Activated CD4-positive, alpha-beta T cell treated with anti-CD3 and anti-CD28 coated beads, Interleukin-10, Interleukin-2, amounts not matched to agents 100 ng/mL and 50 ng/mL, durations not matched to agents 16 hours and 8 hours (primary cell): ENCODE results near the gene SLX9.
"Not testable (repeated sequence)": the region's sequence is repeated elsewhere in the genome, so short reads cannot be mapped to it uniquely, and the experiment has no call there.

Source experiments
- DNase-seq: peaks from one replicate; pipeline ENCODE4 v3.0.0-alpha.2; 2020

The SLX9 gene

DNA sequence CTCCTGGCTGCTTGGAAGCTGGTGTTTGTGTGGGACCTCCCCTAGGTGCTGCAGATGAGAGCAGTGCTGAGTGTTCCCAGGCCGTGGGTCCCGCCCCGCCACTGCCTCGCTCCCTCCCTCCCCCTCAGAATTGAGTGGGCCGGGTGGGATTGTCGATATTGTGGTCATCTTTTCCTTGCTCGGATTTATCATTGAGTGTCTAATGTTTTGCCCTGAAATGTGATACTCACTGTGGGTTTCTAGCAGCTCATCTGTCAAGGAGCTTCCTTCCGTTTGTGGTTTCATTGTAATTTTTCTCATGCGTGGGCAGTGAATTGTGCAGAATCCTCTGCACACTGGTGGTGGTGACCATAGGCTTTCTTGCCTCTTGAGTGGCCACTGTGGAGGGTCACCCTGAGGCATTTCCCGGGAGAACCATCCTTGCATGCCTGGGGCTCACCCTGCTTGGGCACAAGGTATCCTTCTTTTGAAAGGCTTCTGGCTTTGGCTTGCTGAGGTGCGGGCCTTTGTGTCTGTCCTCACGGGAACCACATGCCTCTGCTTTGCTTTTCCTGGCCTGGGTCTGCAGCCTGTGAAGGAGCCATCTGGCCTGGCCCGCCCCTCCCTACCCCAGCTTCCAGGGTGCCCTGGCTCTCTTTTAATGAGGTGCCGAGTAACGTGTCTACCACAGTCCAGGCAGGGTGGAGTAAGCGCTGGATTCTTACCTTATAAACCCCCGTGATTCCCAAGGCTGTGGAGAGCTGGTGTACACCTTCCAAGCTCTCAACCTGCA lies 25.6 kb downstream of the SLX9 start:
- DNase-seq, result peak; percentile 50

GRCh38 chr21:44966135-44967081 lies 26.6 kb downstream of the SLX9 start:
- DNase-seq, result no peak

DNA sequence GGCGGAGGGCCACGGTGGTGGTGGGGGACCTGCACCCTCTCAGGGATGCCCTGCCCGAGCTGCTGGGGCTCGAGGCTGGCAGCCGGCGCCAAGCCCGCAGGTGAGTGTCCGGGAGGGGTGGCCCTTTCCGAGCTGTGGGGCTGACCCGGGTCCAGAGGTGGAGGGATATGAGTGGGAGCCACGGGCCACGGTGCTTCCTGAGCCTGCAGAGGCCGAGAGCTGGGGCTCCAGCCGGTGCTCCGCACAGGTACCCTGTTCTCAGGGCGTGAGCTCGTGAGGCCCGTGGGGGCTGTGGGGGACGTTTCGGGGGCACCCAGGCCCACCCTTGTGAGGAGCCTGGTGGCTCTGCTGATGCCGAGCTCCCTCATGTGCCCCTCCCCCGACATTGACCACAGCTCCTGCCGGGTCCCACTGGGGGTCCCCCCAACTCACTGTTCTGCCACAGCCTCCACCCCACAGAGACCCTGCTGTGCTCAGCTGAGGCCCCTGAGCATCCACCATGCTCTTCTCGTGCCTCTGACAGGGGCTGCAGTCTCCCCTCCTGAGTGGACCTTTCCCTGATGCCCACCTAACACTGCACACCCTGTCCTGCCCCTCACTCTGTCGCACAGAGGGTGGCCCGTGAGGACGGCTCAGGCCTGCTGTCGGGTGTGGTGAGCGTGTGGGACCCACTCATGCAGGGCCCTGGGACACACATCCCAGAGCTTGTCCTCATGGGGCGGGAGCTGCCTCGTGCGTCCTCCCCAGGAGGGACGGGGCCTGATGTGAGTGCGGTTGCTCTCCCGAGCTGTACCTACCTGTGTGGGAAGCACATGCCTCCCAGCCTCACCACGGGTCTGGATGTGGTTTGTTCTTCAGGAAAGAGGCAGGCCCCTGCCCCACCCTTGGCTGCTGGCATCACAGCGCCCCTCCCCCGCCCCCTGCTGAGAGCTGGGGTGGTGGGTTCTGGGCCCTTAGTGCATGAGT lies 27.5 kb downstream of the SLX9 start:
- DNase-seq, result no peak

- no peak for DNase-seq
Observed at GRCh38 chr21:44969066-44969670, 29.3 kb downstream of the SLX9 start.

DNA sequence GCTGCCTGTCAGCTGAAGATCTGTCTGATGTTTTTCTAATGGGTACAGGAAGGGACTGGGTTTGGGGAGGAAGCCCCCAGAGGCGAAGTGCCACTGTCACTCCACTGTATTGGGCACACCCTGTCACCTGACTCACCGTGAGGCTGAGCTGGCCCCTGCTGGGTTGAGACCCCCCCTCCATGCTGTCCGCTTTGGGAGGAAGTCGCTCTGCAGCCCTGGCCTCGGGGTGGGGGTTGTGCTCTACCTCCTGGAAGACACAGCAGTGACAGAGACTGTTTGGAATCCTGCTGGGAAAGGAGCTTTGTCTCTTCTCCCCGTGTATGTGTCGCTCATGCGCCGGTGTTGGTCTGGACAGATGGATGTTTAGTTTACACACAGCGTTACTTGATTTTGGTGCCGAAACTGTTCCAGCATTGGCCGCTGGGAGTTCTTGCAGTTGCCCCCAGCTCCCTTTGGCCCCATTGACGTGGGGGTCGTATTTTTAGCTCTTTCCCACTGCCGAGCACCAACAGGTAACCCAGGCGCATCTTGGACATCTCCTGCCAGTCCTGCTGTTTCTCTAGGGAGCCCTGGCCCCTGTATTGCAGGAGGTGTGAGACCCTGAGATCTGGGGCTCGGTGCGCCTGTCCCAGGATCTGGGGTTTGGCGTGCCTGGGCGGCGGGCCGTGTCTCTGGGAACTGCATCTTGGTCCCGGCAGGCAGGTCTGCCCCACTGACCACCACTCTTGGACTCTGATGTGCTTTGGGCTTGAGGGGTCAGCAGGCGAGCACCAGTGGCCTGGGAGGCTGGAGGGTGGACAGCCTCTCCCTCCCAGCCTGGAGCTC lies 30.3 kb downstream of the SLX9 start:
- no peak for DNase-seq

GRCh38 chr21:44970766-44971671 lies 31.2 kb downstream of the SLX9 start:
- no peak for DNase-seq

GRCh38 chr21:44971672-44971995 lies 31.8 kb downstream of the SLX9 start:
- no peak for DNase-seq

- DNase-seq, result no peak
Observed at GRCh38 chr21:44972301-44972814, 32.5 kb downstream of the SLX9 start.

DNA sequence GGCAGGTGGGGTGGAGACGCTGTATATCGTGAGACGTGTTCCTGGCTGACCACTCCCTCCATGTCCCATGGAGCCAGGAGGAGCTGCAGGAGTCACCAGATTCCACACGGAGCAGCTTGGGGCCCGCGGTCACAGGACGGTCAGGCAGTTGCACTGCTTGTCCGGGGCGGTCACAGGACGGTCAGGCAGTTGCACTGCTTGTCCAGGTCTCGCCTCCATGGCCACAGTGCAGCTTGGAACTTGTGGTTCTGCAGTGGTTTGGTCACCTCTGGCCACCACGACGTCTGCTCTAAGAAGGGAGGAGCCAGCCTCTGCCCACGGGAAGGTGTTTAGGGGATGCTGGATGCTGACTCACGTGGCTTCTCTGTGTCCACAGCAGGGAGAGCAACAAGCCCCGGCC lies 33.0 kb downstream of the SLX9 start:
- no peak for DNase-seq

GRCh38 chr21:44973598-44973997 lies 33.8 kb downstream of the SLX9 start:
- no peak for DNase-seq

- no peak for DNase-seq
Observed at GRCh38 chr21:44974676-44975075, 34.8 kb downstream of the SLX9 start.

- DNase-seq, result no peak
Observed at GRCh38 chr21:44975720-44976555, 36.1 kb downstream of the SLX9 start.

- DNase-seq, result not testable (repeated sequence)
Observed at GRCh38 chr21:44976556-44977393, 36.9 kb downstream of the SLX9 start.

DNA sequence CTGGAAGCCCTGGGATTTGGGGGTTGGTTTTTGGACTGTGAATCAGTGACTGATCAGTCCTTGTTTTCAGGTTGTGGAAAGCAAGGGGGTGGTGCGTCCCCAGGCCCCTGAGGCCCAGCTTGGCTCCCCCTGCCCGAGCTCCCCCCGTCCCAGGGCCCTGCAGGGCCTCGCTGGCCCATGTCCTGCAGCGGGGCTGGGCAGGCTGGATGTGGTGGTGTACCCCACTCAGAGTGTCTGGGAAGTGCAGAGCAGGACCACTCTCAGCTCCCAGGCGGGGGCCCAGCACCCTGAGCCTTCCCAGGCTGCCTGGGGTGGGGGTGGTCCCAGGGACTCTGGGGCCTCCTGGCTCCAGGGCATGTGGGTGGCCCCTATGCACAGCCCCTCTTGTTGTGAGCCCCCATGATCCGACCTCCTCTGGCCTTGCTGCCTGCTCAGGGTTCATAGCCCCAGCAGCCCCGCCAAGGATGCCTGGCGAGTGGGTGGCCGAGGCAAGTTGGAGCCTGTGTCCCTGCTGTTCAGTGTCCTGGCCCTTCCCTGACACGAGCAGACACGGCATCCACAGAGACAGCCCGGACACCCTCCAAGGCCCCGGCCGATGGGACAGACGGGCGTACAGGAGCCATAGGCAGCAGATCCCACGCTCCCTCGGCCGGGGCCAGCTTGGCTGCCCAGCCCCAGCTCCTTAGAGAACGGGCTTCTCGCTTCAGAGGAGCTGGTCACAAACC lies 37.9 kb downstream of the SLX9 start:
- no peak for DNase-seq

GRCh38 chr21:44979687-44980561 lies 40.1 kb downstream of the SLX9 start:
- DNase-seq, result no peak
